HG03039 (cell line): ENCODE results near the gene CECR2.
"Not testable (repeated sequence)": the region's sequence is repeated elsewhere in the genome, so short reads cannot be mapped to it uniquely, and the experiment has no call there.

Experiments
- ATAC-seq: cut with Tn5 transposase; IDR thresholded peaks from one replicate; pipeline ENCODE4 v1.9.1; 2021; ENCODE audit warnings: mild to moderate bottlenecking, moderate library complexity; ENCODE audit not compliant: unreplicated experiment

CECR2 gene

GRCh38 chr22:17493419-17493981 is 124.2 kb downstream of the CECR2 start:
- no peak for ATAC-seq

DNA sequence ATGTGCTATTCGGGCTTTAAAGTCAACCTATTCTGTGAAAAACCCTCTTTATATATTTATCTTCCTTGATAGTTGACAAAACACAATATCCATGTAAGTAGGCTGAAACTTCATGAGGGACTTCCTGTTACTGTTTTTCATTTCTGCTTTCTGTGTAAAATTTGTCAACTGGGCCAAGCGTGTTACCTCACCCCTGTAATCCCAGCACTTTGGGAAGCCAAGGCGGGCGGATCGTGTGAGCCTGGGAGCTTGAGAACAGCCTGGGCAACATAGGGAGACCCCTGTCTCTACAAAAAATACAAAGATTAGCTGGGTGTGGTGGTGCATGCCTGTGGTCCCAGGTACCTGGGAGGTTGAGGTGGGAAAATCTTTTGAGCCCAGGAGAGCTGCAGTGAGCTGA is 127.6 kb downstream of the CECR2 start:
- no peak for ATAC-seq

GRCh38 chr22:17501679-17502285 is 132.5 kb downstream of the CECR2 start:
- no peak for ATAC-seq

- no peak for ATAC-seq
These were observed 138.8 kb downstream of the CECR2 start for GRCh38 chr22:17508110-17508509.

- no peak for ATAC-seq
These were observed 143.7 kb downstream of the CECR2 start for GRCh38 chr22:17512960-17513359.

DNA sequence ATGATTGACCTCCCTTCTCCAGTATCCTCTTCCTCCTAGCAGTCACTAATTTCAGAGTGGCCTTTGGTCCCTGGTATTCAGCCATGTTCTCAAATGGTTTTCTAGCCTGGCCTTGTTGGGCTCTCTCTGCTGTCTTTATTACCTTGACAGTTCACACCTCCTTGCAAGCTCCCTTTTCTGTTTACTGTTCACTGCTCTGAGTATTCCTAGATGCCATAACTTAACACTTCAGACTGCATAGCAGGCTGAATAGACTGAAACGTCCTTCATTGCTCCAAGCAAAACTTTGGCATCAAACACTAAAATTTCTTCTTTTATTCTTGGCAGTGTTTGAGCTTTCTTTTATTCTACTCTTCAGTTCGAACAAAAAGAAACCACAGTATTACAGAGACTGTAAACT is 144.4 kb downstream of the CECR2 start:
- ATAC-seq, result no peak

GRCh38 chr22:17514084-17514483 is 144.8 kb downstream of the CECR2 start:
- ATAC-seq, result no peak

DNA sequence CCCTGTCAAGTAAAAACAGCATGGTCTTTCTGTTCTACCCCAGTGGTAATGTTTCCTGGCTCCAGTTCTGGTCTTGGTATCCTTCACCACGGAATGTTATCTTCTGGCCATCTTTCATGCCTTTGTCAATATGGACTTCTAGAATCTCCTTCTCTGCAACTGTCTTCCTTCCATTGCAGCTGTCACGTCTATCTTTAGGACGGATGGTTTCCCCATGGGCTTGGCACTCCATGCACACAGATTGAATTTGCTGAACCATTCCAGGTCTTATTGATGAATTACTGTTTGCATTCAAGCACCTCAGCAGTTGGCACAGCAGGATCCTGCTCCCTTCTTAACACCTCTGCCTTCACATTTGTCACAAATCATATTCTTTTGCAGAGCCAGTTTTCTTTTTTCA is 149.1 kb downstream of the CECR2 start:
- ATAC-seq, result no peak

DNA sequence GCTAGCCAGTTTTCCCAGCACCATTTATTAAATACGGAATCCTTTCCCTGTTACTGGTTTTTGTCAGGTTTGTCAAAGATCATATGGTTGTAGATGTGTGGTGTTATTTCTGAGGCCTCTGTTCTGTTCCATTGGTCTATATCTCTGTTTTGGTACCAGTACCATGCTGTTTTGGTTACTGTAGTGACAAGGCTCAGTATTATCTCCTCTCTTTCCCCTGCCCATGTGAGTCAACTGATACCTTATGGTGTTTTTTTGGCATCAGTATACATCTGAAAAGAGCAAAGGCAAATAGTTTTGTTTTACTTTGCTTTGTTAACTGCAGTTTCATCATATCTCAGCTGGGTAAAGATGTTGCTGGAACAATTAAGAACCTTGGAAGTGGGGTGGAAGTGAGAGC is 152.7 kb downstream of the CECR2 start:
- ATAC-seq, result not testable (repeated sequence)

DNA sequence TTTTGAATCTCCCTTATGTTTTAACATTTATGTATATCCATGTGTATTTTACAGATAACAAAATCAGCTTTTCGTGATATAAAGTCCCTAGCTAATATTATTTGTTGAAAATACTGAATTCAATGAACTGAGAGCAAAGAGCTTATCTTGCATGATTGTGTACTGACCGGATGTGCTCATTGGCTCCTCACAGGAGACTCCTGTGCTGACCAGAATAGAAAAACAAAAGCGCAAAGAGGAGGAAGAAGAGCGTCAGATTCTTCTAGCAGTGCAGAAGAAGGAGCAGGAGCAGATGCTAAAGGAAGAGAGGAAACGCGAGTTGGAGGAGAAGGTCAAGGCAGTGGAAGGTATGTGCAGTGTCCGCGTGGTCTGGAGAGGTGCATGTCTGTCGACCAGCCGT is 154.7 kb downstream of the CECR2 start:
- no peak for ATAC-seq

DNA sequence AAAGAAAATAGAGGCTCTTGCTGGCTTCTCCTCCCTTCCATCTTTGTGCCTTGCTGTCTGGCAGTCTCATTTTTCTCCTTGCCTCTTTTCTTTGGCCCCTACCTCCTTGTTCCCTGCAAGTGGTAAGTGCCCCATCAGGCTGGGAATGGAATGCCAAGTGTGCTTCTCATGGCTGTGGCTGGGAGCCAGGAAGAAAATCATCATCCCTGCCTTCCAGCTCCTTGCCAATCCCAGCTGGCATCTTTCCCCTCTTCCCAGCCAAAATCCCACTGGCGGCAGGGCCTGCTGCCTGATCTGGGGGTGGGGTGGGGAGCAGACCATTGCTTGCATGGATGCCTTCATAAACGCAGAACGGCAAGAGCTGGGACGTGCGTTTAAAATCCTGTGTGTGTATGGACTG is 167.0 kb downstream of the CECR2 start:
- ATAC-seq, result no peak

GRCh38 chr22:17537155-17537554 is 167.9 kb downstream of the CECR2 start:
- ATAC-seq, result no peak

DNA sequence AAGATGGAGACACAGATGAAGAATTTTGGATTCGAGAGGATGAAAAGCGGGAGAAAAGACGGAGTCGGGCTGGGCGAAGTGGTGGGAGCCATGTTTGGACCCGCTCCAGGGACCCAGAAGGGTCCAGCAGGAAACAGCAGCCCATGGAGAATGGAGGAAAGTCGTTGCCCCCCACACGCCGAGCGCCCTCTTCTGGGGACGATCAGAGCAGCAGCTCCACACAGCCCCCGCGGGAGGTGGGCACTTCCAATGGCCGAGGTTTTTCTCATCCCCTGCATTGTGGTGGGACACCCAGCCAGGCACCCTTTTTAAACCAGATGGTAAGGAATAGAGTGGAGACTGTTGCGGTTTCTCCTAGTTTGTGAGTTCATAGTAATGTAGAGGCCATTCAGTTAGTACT is 171.2 kb downstream of the CECR2 start:
- ATAC-seq, result no peak

DNA sequence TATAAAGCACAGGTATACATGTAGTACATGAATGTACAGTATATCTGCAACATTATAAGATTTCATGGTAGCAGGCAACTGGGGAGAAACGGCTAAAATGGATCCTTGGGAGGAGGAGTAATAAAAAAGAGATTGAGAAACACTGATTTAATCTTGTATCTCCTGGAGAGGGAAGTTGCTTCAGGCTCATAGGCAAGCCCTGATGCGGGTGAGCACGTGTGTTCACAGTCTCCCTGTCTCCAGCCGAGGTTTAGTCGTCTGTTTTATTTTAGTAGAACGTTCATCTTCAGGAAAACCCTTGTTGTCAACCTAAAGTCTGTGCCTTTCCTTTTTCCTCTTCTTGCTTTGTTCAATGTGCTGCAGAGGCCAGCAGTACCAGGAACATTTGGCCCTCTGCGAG is 172.2 kb downstream of the CECR2 start:
- ATAC-seq, result no peak

- no peak for ATAC-seq
These were observed 173.2 kb downstream of the CECR2 start for GRCh38 chr22:17542452-17542851.

DNA sequence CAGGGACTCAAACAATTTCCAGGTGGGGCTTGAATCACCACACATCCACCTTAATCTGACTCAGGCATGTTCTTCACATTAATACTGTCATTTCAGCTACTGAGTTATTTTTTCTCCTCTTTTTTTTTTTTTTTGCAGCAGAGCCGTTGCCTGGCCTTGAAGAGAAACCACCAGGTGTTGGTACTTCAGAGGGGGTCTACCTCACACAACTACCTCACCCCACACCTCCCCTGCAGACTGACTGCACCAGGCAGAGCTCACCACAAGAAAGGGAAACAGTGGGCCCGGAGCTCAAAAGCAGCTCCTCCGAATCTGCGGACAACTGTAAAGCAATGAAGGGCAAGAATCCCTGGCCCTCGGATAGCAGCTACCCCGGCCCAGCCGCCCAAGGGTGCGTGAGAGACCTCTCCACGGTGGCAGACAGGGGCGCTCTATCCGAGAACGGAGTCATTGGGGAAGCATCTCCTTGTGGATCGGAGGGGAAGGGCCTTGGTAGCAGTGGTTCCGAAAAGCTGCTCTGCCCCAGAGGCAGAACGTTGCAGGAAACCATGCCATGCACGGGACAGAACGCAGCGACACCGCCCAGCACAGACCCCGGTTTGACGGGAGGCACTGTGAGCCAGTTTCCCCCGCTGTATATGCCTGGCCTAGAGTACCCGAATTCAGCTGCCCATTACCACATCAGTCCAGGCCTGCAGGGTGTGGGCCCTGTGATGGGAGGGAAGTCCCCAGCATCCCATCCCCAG is 178.9 kb downstream of the CECR2 start:
- ATAC-seq, result no peak

DNA sequence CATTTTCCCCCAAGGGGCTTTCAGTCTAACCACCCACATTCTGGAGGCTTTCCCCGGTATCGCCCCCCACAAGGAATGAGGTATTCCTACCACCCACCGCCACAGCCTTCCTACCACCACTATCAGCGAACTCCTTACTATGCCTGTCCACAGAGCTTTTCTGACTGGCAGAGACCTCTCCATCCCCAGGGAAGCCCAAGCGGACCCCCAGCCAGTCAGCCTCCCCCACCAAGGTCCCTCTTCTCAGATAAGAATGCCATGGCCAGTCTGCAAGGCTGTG is 179.4 kb downstream of the CECR2 start:
- ATAC-seq, result no peak

- no peak for ATAC-seq
These were observed 179.9 kb downstream of the CECR2 start for GRCh38 chr22:17549183-17549582.

DNA sequence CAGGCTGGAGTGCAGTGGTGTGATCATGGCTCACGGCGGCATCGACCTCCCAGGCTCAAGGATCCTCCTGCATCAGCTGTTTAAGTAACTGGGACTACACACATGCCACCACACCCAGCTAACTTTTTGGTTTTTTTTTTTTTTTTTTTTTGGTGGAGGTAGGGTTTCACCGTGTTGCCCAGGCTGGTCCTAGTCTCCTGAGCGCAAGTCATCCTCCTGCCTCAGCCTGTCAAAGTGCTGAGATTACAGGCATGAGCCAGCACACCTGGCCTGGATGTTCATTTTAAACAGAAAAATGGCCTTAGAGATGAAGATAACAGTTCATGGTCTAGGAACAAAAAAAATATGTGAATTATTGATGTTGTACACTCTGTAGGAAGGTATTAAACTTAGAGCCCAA is 180.4 kb downstream of the CECR2 start:
- ATAC-seq, result no peak

GRCh38 chr22:17552737-17553136 is 183.5 kb downstream of the CECR2 start:
- ATAC-seq, result no peak

- no peak for ATAC-seq
These were observed 185.6 kb downstream of the CECR2 start for GRCh38 chr22:17554814-17555213.

GRCh38 chr22:17559188-17559587 is 189.9 kb downstream of the CECR2 start:
- ATAC-seq, result no peak
